NB4 (cell line): ENCODE measurements around the gene FAM193A.
"Not testable (repeated sequence)": the region's sequence is repeated elsewhere in the genome, so short reads cannot be mapped to it uniquely, and the experiment has no call there.

Experiments used
- DNase-seq: peaks from one replicate; pipeline ENCODE4 v3.0.0; 2010; ENCODE audit warnings: low read depth
- H3K4me3 ChIP-seq: one replicate; pipeline ENCODE4 v1.5.1; 2011; ENCODE audit warnings: mild to moderate bottlenecking, low read depth, low read length, moderate library complexity
- CTCF ChIP-seq: IDR thresholded peaks from one replicate; pipeline ENCODE4 v1.5.1; 2012; ENCODE audit warnings: low read depth, low read length
- MAX ChIP-seq: IDR thresholded peaks from 2 replicates; pipeline ENCODE4 v1.6.1; 2011; ENCODE audit warnings: low read depth, low read length
- MYC ChIP-seq: IDR thresholded peaks from 2 replicates; pipeline ENCODE4 v1.6.1; 2011; ENCODE audit warnings: low read depth, low read length
- POLR2A ChIP-seq: IDR thresholded peaks from 2 replicates; pipeline ENCODE4 v1.6.1; 2011; ENCODE audit warnings: mild to moderate bottlenecking; ENCODE audit not compliant: insufficient read length; ENCODE audit errors: extremely low read depth

FAM193A gene

DNA sequence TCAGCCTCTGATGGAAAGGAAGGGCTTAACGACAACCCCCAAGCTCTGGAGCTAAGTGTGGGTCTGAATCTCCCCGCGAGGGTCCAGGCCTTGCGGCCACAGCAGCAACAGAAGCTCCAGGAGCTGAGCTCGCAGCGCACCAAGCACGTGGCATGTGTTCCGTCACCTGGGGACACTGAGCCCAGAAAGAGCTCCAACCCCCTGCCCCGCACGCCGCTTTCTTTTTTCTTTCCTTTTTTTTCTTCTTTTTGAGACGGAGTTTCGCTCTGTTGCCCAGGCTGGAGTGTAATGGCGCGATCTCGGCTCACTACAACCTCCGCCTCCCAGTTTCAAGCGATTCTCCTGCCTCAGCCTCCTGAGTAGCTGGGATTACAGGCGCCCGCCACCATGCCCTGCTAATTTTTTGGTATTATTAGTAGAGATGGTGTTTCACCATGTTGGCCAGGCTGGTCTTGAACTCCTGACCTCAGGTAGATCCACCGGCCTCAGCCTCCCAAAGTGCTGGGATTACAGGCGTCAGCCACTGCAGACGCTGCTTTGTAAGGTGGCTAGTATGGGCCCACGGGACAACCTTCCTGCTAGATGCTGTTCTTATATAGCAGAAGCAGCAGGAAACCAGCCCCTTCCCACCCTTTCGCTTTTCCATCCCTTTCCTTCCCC lies 220.4 kb downstream of the FAM193A start:
- no peak for DNase-seq
- TF ChIP-seq CTCF = no peak
- TF ChIP-seq MAX = no peak
- TF ChIP-seq MYC = no peak
- no peak for TF ChIP-seq POLR2A
- peak overlapping the region; percentile 49 for H3K4me3 ChIP-seq

DNA sequence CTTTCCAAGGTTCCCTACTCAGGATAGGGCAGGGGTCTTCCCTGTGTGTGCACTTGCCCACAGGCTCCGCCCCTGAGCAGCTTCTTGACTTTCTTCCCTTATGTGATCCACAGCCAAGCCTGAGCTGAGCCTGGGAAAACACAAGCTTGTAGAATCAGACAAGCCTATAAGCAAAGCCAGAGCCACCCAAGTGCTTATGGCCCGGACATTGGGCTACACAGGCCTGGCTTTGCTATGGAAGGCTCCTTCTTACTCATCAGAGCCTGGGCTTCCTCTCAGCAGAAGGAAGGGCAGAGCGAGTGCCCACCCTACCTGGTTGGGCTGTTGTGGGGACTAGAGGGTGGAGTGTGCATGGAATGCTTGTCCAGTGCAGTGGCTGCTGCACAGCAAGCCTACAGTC lies 221.0 kb downstream of the FAM193A start:
- no peak for TF ChIP-seq POLR2A
- no peak for TF ChIP-seq MYC
- TF ChIP-seq CTCF = no peak
- no peak for TF ChIP-seq MAX
- H3K4me3 ChIP-seq = no peak overlapping the region
- no peak for DNase-seq

GRCh38 chr4:2761035-2761923 lies 224.8 kb downstream of the FAM193A start:
- no peak for DNase-seq

DNA sequence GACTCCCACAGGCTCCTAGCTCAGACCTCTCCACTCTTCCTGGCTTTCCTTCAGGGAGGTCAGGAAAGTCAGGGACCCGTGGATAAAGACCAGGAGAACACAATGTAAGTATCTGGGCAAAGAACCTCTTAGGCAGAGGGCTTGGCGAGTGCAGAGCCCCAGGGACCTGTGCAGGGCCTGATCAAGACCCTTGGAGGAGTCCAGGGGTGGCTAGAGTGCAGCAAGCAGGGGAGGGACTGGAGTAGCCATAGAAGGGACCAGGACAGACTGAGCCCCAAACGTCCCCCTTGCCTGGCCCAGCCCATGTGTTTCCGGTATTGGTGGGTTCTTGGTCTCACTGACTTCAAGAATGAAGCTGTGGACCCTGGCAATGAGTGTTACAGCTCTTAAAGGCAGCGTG lies 225.6 kb downstream of the FAM193A start:
- no peak for DNase-seq
- H3K4me3 ChIP-seq = no peak overlapping the region
- TF ChIP-seq MAX = no peak
- no peak for TF ChIP-seq MYC
- no peak for TF ChIP-seq POLR2A
- TF ChIP-seq CTCF = no peak

More at GRCh38 chr4:2761035-2761923, 224.8 kb downstream of the FAM193A start:
- H3K4me3 ChIP-seq = no peak overlapping the region
- TF ChIP-seq CTCF = no peak

GRCh38 chr4:2762486-2763370 lies 226.3 kb downstream of the FAM193A start:
- H3K4me3 ChIP-seq = not testable (repeated sequence)

DNA sequence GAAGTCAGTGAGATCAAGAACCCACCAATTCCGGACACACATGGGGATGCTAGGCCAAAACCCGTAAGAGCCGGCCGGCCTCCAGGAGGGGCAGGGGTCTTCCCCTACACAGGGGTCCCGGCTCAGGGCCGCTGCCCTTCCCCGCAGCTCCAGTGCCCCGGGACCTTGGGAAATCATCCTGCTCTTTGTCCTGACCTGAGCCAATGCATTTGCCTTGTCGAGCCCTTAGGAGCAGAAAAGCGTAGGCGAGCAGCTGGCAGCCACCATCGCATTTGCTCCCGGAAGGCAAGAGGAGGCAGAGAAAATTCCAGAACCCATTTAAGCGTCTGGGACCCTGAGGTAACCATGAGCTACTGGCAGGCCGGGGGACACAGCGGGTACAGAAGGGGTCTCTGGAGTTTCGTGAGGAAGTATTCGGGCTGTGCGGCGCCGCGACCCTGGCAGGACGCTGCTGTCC lies 227.1 kb downstream of the FAM193A start:
- DNase-seq = no peak
- no peak for TF ChIP-seq POLR2A
- TF ChIP-seq MAX = no peak
- TF ChIP-seq CTCF = no peak
- TF ChIP-seq MYC = no peak
- no peak overlapping the region for H3K4me3 ChIP-seq

More at GRCh38 chr4:2762486-2763370, 226.3 kb downstream of the FAM193A start:
- DNase-seq = not testable (repeated sequence)
